SK-N-SH (cell line): Measurements from ENCODE around the gene WDR41.

Experiments
- CTCF ChIP-seq: fragments of 200-600 bp; sonication (generic); IDR thresholded peaks from 2 replicates; pipeline ENCODE4 v1.6.1; 2017; ENCODE audit warnings: antibody characterized with exemption, mild to moderate bottlenecking, moderate library complexity
- TAF1 ChIP-seq: IDR thresholded peaks from 2 replicates; pipeline ENCODE4 v1.6.1; 2012; ENCODE audit warnings: low read depth, mild to moderate bottlenecking, low read length, moderate library complexity, borderline replicate concordance
- YY1 ChIP-seq: IDR thresholded peaks from 2 replicates; pipeline ENCODE4 v1.4.0; 2012; ENCODE audit warnings: low read depth, mild to moderate bottlenecking

DNA sequence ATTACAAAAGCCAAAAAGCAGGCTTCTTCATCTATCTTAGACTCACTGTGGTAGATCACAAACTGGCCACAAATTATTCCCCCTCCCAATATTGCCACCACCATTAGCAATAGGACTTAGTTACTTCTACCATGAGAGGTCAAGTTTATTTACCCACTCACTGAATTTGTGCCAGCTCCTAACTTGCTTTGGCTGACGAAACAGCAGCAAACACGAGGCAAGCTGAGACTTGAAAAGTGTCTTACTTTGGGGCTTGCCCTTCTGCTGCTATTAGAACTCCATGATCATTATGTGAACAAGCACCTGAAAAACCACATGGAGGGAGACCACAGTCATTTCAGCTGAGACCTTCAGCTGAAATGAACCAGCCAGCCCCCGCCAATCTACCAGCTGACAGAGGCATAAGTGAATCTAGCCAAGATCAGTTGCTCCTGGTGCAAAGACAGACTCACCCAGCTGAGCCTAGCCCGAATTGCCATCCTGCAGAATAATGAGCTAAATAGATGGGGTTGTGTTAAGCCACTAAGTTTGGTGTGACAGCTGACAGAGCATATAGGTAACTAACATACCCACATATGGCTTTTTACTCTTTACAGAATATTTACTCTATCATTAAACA lies 5.7 kb downstream of the WDR41 start:
- no peak for TF ChIP-seq CTCF
- TF ChIP-seq YY1, result no peak
- no peak for TF ChIP-seq TAF1
